GM12873 (cell line): ENCODE measurements around the gene COPB1.

Experiments used
- CTCF ChIP-seq: IDR thresholded peaks from 2 replicates; pipeline ENCODE4 v1.5.1; 2012; ENCODE audit warnings: low read depth, mild to moderate bottlenecking, moderate library complexity, low read length, control low read depth; ENCODE audit not compliant: insufficient read depth; ENCODE audit errors: missing control alignments

COPB1 gene

GRCh38 chr11:14503023-14503422 lies 3.4 kb upstream of the COPB1 start:
- no peak for TF ChIP-seq CTCF

GRCh38 chr11:14502039-14502438 lies 2.4 kb upstream of the COPB1 start:
- no peak for TF ChIP-seq CTCF

GRCh38 chr11:14500181-14500651 lies 605 bp upstream of the COPB1 start:
- TF ChIP-seq CTCF = no peak

GRCh38 chr11:14499178-14499559 lies 442 bp downstream of the COPB1 start:
- TF ChIP-seq CTCF = no peak

- no peak for TF ChIP-seq CTCF
These were observed 18.9 kb downstream of the COPB1 start for GRCh38 chr11:14480716-14481115.

- no peak for TF ChIP-seq CTCF
These were observed 28.5 kb downstream of the COPB1 start for GRCh38 chr11:14471127-14471526.

GRCh38 chr11:14463623-14464022 lies 36.0 kb downstream of the COPB1 start:
- no peak for TF ChIP-seq CTCF
